Superior temporal gyrus (tissue), 1 donor: ENCODE results near the gene FAM236B.
"Not testable (repeated sequence)": the region's sequence is repeated elsewhere in the genome, so short reads cannot be mapped to it uniquely, and the experiment has no call there.

Experiments
- DNase-seq: peaks from one replicate; pipeline ENCODE4 v3.0.0-alpha.2; 2016; ENCODE audit errors: extremely low spot score

The FAM236B gene

DNA sequence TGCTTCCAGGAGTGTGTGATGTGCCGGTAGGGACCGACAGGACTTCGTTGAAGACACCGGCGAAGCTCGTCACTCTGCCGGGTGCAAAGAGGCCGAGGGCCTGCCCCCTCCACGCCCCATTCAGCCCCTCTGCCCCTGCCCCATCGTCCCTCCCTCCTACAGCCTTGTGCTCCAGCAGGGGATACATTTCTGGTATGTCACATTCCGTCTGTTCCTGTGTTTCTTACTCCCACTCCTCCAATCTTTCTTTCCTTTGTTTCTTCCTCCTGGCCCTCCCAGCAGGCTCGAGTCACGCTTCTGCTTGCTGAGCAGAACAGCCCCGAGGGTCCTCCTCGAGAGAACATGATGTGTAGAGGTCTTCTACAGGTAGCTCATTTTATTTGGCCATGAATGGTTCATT is at the start of gene FAM236B:
FAM236B (minus strand) TSS at position 101 of the 400 bp plus-strand sequence; CDS start at position 1, 100 bp downstream.
- DNase-seq = not testable (repeated sequence)

DNA sequence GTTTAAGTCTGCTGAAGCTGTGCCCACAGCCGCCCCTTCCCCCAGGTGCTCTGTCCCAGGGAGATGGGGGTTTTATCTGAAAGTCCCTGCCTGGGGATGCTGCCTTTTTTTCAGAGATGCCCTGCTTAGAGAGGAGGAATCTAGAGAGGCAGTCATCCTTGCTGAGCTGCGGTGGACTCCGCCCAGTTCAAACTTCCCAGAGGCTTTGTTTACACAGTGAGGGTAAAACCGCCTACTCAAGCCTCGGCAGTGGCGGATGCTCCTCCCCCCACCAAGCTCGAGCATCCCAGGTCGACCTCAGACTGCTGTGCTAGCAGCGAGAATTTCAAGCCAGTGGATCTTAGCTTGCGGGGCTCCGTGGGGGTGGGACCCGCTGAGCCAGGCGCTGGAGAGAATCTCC is 48.2 kb upstream of the FAM236B start:
- DNase-seq = not testable (repeated sequence)

DNA sequence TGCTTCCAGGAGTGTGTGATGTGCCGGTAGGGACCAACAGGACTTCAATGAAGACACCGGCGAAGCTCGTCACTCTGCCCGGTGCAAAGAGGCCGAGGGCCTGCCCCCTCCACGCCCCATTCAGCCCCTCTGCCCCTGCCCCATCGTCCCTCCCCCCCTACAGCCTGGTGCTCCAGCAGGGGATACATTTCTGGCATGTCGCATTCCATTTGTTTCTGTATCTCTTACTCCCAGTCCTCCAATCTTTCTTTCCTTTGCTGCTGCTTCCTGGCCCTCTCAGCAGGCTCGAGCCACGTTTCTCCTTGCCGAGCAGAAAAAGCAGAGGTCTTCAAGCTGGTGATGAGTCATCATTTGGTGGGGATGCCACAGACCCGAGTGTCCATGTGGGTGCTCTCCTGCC is 25.6 kb upstream of the FAM236B start, which contains the start of gene FAM236D:
FAM236D (minus strand) TSS at position 101 of the 400 bp plus-strand sequence; CDS start at position 1, 100 bp downstream.
- not testable (repeated sequence) for DNase-seq

DNA sequence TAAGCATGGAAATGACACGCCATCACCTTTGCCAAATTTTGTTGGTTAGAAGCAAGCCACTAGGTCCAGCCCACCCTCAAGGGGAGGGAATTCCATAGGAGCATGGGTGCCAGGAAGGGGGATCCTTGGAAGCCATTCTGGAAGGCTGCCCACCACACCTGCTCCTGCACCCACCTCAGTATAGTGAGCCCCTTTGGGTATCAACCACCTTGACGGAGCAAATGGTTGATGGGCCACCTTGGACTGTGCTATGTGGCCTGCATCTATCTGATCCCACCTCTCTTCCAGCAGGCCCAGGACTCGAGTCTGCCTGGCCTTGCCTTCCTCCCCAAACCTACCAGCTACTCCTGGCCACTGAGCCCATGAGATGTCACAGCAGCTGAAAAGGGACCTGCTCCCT is 7.9 kb upstream of the FAM236B start:
- DNase-seq = not testable (repeated sequence)

DNA sequence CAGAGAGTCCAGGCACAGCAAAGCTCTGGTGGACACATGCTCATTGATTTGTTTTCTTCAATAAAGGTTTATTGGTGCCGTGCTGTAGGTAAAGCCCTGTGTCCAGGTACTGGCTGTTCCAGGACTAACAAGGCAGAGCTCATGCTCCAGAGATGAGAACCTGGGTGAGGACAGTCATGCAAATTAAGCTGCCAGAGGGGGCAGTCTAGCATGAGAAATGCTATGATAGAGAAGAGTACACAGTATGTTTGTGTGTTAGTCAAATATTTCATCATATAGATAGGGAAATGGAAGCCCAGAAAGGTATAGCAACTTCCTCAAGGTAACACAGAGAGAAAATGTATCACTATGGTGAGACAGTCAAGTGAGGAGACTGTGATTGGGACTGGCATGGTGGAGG is 5.7 kb upstream of the FAM236B start:
- DNase-seq = not testable (repeated sequence)

DNA sequence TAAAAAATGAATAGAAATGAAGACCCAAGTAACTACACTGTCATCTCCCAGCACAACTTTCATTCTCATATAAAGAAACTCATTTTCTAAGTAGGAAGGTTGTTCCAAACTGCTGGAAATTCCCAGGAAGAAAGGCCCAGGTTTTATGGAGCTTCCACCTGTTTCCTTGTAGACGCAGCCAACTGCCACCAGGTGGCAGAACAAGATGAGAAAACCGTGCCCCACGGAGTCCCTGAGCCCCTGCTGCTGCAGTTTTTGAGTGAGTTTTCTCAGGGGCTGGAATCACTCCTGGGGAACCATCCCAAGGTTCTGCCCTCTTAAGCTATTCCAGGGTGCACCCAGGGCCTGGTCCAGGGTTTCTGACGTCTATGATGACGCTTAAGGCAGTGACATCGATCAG is 1.5 kb upstream of the FAM236B start:
- not testable (repeated sequence) for DNase-seq

DNA sequence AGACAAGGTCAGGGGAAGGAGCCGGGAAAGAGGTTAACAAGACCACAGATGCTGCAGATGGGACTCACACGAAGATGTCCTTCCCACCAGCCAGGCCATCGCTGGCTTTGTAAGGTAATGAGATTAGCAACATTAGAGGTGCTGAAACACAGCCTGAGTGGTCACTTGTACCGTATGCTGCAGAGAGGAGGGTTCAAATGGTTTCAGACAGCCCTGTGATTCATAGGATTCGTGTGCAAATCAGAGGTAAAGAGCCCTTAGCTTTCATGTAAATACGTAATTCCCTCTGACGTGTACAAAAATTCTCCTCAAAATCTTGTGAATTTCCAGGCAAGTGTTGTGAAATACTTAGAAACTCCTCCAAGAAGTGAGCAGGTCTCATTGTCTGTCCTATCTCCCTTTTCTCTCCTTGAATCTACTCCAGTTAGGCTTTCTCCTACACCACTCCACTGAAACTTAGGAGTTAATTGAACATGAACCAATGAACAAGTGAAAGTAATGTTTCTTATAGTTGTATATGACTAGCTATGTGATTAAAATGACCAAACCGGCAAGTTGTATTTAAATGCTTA is 991 bp upstream of the FAM236B start:
- DNase-seq = not testable (repeated sequence)

DNA sequence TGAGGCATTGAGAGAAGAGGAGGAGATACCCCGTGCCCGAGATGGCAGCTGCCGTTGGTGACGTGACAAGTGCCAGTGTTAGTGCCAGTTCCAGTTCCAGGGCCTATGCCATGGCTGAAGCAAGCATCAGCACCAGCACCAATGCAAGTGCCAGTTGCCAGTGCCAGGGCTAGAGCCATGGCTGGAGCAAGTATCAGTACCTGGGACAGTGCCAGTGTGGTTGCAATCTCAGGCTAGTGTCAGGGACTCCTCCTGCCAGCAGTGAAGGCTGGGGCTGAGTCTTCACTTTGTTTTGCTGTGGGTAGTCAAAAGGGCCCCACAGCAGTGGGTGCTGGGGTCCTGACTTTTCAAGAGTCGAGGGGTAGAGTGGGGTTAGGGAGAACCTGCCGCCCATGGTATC is 4.3 kb downstream of the FAM236B start:
- DNase-seq = not testable (repeated sequence)

DNA sequence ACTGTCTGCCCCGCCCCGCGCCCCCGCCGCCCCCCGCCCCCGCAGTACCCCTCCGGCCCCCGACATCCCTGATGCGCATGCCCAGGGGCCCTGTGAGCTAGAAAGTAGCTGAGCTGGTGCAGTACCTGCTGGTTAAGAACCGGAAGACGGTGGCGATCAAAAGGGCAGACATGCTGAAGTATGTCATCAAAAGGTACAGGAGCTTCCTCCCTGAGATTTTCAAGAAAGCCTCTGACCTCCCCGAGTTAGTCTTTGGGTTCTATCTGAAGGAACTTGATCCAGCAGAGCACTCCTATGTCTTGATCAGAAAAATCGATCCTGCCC is 5.0 kb downstream of the FAM236B start:
- DNase-seq = not testable (repeated sequence)

DNA sequence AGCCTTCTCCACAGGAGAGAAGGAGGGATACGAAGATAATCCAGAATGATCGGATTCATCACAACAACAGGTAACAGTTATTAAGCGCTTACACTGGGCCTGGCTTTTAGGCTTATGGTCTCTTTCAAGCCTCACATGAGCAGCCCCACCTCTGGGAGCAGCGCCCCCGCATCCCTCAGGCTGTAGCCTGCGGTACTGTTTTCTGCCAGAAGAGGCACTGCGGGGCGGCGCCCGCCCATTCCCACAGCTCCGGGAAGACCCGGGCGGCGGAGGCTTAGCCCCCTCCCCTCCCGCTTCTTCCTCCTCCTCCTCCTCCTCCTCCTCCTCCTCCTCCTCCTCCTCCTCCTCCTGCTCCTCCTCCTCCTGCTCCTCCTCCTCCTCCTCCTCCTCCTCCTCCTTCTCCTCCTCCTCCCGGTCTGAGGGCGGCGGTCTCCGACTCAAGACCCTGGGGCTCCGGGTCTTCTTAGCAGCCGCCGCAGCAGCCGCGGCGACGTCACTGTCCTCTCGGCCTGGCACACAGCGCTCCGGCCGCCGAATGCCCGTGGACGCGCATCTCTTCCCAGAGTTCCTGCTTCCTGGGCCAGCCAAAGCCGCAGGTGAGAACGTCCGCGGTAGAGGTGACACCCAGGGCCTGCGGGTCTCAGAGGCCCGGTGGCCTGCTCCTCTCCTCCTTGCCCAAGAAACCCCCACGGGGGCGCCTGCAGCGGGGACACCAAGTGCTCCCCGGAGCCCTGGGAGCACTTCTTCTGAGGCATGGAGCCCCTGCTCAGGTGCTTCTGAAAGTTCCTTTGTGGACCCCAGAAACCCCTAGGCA is 5.6 kb downstream of the FAM236B start, which contains the start of gene DMRTC1B:
DMRTC1B (plus strand) TSS at position 238 of the 814 bp plus-strand sequence. CDS start 68,246 bp downstream, outside the sequence.
- DNase-seq = not testable (repeated sequence)

DNA sequence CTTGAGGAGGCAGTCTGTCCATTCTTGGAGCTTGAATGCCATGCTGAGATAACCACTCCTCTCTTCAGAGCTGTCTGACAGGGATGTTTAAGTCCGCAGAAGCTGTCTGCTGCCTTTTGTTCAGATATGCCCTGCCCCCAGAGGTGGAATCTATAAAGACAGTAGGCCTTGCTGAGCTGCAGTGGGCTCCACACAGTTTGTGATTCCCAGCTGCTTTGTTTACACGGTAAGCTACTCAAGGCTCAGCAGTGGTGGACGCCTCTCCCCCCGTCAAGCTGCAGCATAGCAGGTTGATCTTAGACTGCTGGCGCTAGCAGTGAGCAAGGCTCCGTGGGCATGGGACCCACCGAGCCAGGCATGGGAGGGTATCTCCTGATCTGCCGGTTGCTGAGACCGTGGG is 22.0 kb downstream of the FAM236B start:
- DNase-seq = not testable (repeated sequence)

DNA sequence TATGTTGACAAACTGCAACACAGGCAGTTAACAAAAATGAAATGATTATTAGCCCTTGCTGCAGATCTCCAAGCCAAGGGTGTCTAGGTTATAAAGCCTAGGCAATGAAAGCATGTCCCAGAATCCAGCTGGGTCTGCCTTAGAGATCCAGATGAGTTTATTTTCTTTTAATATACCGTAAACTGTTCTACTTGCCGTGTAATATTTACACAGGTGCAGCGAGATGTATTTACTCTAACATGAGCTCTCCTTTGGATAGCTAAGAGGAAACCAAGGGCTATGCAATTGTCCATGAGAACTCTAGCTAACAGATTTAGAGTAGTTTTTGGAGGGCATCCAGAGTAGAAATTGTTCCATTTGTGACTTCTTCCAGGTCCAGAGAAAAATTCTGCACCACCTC is 33.9 kb downstream of the FAM236B start:
- DNase-seq = not testable (repeated sequence)

DNA sequence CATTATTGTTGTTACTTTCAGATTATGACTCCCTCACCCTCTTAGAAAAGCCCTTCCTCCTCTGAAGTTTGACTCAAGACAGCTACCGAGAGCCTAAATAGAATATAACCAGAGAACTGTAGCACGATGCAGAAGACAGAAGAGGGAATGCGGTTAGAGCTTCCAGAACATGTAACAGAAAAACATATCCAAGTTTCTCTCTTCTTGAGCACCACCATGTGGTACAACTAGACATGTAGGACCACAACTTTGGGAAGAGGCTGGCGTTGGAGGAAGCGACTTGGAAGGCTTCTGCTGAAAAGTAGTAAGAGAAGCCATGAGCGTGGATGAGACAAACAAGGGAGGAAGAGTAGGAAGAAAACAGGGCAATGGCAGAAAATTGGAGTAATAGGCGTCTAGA is 36.9 kb downstream of the FAM236B start:
- not testable (repeated sequence) for DNase-seq

DNA sequence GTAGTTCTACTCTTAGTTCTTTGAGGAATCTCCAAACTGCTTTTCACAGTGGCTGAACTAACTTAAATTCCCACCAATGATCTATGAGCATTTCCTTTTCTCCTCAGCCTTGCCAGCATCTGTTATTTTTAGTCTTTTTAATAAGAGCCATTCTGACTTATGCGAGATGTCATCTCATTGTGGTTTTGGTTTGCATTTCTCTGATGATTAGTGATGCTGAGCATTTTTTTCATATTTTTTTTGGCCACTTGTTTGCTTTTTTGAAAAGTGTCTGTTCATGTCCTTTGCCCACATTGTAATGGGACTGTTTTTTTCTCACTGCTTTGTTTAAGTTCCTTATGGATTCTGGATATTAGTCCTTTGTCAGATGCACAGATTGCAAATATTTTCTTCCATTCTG is 46.9 kb downstream of the FAM236B start:
- no peak for DNase-seq

DNA sequence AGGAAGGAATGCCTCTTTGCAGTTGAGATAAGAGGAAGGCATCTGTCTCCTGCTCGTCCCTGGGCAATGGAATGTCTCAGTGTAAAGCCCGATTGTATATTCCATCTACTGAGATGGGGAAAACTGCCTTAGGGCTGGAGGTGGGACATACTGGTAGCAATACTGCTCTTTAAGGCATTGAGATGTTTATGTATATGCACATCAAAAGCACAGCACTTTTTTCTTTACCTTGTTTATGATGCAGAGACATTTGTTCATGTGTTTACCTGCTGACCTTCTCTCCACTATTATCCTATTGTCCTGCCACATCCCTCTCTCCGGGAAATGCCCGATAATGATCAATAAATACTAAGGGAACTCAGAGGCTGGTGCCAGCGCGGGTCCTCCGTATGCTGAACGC is 48.8 kb downstream of the FAM236B start:
- not testable (repeated sequence) for DNase-seq
